CMK (cell line): ENCODE results near the gene INPP5A.

Experiments
- DNase-seq: peaks from one replicate; pipeline ENCODE4 v3.0.0-alpha.2; 2010; ENCODE audit warnings: low read depth

Gene INPP5A

GRCh38 chr10:132615341-132616169, 78.0 kb downstream of the INPP5A start:
- DNase-seq = no peak

- no peak for DNase-seq
These were observed 78.8 kb downstream of the INPP5A start for GRCh38 chr10:132616170-132616995.

- no peak for DNase-seq
These were observed 79.6 kb downstream of the INPP5A start for GRCh38 chr10:132616996-132617736.

DNA sequence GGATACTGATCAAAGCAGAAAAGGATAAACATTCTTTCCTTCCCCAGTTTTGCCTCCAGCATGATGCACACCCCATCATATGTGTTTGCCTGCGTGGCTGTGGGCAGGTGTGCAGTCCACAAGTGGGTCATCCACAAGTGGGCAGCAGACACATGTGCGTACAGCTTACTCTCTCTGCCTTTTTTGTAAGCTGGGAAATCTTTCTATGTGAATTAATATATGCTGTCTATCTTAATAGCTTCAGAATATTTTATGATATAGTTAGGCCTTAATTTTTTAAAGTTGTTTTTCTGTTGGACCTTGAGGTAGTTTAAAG, 80.1 kb downstream of the INPP5A start:
- DNase-seq = no peak

DNA sequence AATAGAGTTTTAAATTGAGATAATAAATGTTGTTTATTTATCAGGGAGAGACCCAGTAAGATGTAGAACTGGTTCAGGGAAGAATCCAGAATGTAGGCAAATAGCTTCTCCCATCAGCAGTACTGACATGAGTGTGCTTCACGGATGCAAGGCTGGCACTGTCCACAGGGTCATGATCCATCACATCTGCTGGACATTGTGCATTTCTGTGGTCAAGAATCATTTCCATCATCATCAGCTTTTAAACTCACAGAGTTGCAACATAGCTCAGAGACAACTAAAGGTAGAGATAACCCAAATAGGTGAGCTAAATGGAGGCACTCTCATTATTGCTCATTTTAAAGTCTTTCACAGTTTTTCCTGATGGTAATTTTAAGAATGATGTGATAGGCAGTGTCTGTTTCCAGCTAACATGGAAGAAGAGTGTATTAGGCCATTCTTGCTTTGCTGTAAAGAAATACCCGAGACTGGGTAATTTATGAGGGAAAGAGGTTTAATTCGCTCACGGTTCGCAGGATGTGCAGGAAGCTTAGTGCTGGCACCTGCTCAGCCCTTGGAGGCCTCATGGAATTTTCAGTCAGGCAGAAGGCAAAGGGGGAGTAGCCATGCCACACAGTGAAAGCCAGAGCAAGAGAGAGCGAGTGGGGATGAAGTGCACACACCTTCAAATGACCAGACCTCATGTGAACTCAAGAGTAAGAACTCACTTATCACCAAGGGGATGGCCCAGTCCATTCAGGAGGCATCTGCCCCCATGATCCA, 80.8 kb downstream of the INPP5A start:
- DNase-seq = no peak

DNA sequence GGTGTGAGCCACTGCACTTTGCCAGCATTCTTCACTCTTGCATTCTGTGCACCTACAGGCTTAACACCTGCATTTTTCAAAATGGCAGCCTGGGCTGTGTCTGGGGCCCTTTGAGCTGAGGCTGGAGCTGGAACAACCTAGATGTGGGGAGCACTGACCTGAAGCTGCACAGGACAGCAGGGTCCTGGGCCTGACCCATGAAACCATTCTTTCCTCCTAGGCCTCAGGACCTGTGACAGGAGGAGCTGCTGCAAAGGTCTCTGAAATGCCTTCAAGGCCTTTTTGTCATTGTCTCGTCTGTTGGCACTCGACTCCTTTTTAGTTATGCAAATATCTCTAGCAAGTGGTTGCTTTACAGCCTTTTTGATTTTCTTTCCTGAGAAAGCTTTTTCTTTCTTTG, 82.3 kb downstream of the INPP5A start:
- DNase-seq = no peak

- no peak for DNase-seq
These were observed 86.7 kb downstream of the INPP5A start for GRCh38 chr10:132624061-132624846.

DNA sequence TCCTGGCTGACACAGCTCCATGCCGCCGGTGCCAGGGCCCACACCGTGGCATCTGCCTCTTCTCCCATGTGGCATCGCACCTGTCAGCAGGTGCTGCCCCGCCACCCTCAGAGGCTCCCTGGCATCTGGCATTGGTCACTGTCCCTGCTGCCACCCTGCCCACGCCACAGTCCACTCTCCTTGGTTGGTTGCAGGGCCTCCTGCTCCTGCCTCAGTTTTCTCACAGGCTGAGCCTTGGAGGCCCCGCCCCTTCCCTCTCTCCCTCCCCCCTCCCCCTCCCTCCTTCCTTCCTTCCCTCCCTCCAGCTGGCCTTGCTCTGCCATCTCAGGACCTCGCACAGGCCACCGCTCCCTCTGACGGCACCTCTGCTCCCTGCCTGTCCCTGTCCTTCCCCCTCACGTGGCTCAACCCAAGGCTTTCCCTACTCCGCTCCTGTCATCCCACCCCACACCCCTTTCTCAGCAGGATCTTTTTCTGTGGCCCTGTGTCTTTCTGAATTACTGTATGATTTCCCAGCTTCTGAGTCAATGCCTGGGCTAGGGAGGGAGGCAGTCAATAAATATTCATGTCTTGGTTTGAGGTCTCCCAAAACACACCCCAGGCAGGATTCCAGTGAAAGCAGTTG, 87.4 kb downstream of the INPP5A start:
- no peak for DNase-seq

DNA sequence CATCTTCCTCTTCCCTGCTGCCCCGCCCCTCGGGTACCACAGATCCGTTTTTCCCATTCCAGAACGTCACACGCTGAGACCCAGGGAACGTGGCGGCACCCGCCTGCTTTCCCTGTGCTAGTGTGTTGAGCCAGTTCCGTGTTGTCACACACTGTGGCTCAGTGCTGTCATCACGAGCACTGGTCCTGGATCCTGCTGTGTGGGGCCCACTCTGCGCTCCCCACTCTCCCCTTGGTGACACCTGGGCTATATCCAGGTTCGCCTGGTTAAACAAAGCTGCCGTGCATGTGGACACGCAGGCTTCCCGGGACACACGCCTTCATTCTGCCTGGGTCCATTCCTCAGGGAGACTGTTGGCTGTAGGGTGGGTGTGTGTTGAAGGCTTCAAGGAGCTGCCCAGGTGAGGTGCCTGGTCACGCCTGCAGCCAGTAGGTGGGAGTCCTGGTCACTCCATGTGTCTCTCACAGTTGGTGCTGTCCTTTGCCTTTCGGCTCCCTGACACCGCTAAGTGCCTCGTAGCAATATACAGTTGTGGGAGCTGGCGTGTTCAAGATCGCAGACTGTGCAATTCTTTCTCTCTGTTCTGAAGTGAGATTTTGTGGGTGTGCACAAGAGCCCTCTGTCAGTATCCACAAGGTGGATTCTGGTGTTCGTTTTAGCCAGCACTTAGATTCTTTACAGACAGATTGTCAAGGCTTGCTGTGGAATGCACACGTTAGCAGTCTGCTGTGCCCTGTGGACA, 88.6 kb downstream of the INPP5A start:
- no peak for DNase-seq

- DNase-seq = no peak
These were observed 89.4 kb downstream of the INPP5A start for GRCh38 chr10:132626761-132627665.

- DNase-seq = no peak
These were observed 90.3 kb downstream of the INPP5A start for GRCh38 chr10:132627666-132628531.

DNA sequence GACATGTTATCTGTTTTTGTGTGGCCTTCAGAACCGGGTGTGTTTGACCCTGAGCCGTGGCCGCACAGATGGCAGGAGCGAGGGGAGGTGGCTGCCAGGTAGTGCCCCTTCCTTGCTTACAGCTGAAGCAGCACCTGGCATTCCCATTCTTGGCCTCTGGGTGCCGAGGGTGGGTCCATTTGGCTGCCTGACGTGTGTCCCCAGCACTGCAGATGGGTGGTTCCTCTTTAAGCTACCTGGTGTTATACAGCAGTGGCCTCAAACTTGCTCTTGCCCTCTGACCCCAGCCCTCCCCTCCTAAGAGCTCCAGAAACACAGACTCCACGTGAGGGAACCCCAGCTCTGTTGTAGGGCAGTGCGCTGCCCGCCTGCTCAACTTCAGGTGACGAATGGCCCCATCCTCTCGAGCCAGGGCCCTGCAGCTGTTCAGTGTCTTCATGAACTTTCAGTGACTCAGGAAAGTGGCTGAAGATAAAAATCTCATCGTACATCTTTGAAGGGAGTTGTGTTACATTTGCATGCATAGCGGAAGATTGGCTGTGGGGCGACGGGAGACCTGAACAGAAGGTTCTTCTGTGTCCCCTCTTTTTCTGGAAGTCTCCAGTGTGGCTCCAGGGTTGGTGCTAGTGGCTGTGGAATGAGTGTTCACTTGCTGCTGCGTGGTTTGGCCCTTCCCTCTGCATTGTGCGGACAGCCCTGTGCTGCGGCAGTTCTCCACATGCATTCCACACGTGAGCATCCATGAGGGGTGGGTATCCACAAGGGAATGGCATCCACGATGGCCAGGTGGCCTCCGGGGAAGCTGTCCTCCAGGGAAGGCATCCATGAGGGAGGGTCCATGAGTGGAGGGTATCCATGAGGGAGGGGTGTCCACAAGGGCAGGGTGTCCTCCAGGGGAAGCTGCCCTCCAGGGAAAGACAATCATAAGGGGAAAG, 91.6 kb downstream of the INPP5A start:
- DNase-seq = no peak

DNA sequence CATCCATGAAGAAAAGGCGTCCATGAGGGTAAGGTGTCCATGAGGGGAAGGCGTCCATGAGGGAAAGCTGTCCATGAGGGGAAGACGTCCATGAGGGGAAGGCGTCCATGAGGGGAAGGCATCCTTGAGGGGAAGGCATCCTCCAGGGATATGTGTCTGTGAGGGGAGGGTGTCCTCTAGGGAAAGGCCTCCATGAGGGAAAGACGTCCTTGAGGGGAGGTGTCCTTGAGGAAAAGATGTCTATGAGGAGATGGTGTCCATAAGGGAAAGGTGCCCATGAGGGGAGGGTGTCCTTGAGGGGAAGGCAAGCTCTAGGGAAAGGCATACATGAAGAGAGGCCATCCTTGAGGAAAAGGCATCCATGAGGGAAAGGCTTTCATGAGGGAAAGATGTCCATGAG, 92.6 kb downstream of the INPP5A start:
- DNase-seq = no peak

GRCh38 chr10:132630666-132631337, 93.2 kb downstream of the INPP5A start:
- no peak for DNase-seq

DNA sequence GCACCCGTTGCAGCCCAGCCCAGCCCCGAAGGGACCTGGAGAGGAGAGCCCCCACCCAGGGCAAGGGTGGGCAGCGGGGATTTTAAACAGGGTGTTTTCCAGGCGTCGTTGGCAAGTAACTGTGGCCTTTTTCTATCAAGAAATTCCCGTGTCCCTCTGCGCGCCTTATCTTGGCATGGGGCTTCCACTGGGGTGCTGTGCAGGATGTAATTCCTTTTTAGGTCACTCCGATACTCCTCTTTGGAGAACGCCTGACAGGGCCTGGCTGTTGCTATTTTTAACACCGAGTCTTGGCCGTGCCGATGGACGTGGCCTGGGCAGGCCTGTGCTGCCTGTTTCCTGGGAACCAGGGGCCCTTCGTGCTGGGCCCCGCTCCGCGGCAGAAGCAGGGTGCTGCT, 93.8 kb downstream of the INPP5A start:
- DNase-seq = no peak

DNA sequence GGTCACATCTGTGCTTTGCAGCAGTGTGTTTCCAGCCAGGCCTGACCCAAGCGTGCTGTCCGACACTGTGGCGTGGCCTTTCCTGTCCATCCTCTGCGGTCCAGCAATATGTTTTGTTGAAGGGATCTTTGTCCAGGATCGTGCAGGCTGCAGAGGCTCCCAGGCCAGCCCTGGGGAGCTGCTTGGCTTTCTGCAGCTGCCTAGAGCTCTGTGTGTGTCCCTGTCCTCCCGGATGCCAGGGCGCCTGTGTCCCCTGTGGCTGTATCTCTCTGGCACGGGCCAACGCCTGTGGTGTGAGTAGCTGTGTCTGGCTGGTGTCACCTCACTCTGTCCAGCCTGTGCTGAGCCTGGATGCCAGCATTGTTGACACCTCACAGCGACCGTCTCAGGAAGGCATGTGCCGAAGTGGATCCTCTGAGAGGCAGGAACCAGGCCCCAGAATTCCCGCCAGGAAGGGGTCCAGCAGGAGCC, 94.5 kb downstream of the INPP5A start:
- no peak for DNase-seq
